Renal cortex interstitium (tissue), 15 donors: ENCODE results near the gene OR5AS1. TPM values are rescaled to one million over a fixed set of nuclear protein-coding genes. Genes with fewer than 3 reads are reported as not detected.
"Not testable (repeated sequence)": the region's sequence is repeated elsewhere in the genome, so short reads cannot be mapped to it uniquely, and the experiment has no call there.

Experiments used
- DNase-seq, 11 donors: peaks; one replicate each; pipeline ENCODE4 v3.0.0-alpha.2; 2013; ENCODE audit warnings: low read depth in 9 of 11, low spot score in 4 of 11; ENCODE audit errors: extremely low read depth in 1 of 11
- long read RNA-seq, 16 experiments: transcript quantifications; one replicate each; lab custom pipeline, GENCODE V29; 2026
- polyA plus RNA-seq, 3 donors: library from polyadenylated mRNA; unstranded; fragments of 120-200 nt; gene quantifications; one replicate each; pipeline ENCODE4 v1.2.1, GENCODE V29; 2013; ENCODE audit not compliant: insufficient read length in 3 of 3

Gene OR5AS1
- polyA plus RNA-seq: under 1 TPM; 0.03 to 0.08 (median 0.06) TPM
- long read RNA-seq, donor 1: 0 reads
- long read RNA-seq, donor 2: 0 reads
- long read RNA-seq, donor 3: 0 reads
- long read RNA-seq, donor 4: 0 reads
- long read RNA-seq, donor 5: 0 reads
- long read RNA-seq, donor 6: 0 reads
- long read RNA-seq, donor 7: 0 reads
- long read RNA-seq, donor 8: 0 reads
- long read RNA-seq, donor 9: 0 reads
- long read RNA-seq, donor 10, partial matches to known transcripts: 0 of 1 reads
- long read RNA-seq, donor 10, other reads (novel, unspliced or antisense): 0 of 1 reads
- long read RNA-seq, donor 11: 0 reads
- long read RNA-seq, donor 12: 0 reads
- long read RNA-seq, donor 13: 0 reads
- long read RNA-seq, donor 14: 0 reads
- long read RNA-seq, donor 15: 0 reads
- long read RNA-seq, donor 16: 0 reads

DNA sequence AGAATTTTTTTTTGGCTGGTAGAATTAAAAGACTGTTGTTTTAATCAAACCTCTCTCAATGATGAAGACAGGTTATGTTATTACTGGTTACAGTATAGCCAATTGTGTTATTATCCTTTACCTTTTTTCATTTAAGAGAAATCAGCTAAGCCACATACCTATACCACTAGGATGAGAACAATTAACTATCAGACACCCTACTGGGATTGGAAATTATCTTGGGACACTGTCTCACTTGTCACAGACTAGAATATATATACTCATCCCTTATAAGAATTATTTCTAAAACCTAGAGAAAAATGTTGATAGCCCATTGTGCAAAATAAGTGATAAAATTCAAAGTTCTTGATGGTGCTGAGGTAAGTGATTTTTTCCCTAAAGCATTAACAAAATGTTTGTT, at the start of gene OR5AS1:
Gene OR5AS1 (plus strand): TSS at position 301 of the 400 bp plus-strand sequence. CDS start 2,765 bp downstream, outside the sequence.
- no peak for DNase-seq

DNA sequence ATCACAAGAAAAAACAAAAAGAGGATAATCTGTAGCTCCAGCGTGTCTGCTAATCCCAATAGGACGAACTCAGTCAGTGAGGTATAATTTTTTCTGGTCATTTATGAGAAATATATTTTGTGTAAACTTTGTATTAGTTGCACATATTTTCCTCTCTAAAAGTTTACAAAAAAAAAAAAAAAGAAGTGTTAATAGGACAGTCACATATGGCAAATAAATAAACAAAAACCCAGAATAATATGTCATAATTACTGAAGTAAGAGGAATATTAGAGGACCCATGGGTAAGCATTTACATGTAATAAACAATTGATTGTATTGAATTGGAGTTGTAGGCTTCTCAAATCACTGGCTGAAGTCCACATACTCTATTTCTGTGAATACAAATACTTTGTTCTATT, 32.9 kb upstream of the OR5AS1 start, which contains the start of gene OR5F1:
Gene OR5F1 (minus strand): TSS at position 101 of the 400 bp plus-strand sequence. CDS start 0 bp downstream, at position 101.
- DNase-seq: no peak

DNA sequence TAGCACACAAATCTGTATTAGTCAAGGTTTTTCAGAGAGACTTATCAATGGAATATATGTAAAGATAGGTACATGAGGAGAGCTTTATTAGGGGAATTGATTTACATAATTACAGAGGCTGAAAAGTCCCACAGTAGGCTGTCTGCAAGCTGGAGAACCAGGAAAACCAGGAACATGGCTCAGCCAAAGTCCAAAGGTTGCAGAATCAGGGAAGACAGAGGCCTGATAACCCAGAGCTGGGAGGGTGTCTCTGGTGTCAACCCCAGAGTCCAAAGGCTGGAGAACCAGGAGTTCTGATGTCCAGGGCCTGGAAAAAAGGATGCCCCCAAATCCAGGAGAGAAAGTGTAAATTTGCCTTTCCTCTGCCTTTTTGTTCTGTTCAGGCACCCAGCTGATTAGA, 16.7 kb upstream of the OR5AS1 start:
- DNase-seq: no peak

DNA sequence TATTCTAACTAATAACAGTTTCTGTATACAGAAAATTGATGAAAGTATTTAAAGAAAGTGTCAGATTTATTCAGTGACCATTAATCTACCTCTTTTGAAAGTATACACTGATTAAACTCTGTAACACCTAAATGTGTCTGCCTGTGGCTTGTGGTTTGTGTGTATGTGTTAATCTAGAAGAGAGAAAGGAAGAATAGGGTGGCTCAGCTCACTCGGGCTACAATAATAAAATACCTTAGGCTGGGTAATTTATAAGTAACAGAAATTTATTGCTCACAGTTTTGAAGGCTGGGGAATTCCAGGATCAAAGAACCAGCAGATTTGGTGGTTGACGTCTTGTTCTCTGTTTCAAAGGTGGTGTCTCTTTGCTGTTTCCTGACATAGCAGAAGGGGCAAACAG, 13.6 kb upstream of the OR5AS1 start:
- no peak for DNase-seq

DNA sequence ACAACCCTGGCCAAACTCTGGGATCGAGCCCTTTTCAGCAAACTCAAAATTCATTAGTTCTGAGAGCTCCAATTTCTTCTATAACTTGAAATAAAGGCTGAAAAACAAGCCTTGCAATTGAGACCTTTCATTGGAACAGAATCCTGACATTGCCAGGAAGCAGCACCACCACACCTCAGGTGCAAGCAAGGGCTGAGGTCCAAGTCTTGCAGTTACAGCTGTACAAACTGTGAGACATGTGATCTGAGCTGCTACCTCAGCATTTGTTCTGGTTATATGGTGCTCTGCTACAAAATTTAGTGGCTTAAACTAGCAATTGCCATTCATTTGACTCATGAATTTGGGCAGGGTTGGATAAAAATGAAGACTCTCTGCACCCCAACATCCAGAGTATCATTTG, 18.1 kb downstream of the OR5AS1 start:
- no peak for DNase-seq

DNA sequence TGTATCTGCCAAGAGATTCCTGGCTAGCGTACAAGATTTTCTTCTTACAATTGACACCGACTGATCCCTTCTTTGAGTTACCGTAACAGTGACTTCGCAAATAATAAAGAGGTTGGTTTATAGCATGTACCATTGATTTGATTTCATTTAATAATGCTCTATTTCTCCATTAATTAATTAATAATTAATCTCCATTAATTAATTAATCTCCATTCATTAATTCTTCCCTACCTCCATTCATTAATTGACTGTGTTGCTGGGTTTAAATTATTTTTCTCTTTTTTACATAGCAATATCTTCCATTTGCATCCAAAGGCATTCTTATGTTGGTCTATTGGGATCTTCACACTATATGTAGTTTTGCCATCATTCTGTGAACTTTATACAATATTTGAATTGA, 21.0 kb downstream of the OR5AS1 start:
- no peak for DNase-seq

DNA sequence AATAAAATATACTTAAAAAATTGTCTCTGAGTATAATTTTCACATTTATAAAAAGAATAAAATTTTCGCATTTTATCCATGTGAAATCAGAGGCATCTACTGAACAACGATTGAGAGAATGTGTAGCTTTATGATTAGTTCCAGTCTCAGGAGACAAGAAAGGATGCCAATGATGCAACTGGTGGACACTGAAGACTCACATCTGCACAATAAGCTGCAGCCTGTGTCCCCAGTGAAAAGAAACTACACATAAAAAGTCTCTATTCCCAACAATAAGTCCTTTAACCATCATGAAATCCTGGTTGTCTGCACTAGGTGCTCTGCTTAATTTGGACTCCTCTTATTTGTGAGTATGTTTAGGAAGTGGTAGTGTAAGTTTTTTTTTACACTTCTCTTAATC, 22.0 kb downstream of the OR5AS1 start:
- no peak for DNase-seq

DNA sequence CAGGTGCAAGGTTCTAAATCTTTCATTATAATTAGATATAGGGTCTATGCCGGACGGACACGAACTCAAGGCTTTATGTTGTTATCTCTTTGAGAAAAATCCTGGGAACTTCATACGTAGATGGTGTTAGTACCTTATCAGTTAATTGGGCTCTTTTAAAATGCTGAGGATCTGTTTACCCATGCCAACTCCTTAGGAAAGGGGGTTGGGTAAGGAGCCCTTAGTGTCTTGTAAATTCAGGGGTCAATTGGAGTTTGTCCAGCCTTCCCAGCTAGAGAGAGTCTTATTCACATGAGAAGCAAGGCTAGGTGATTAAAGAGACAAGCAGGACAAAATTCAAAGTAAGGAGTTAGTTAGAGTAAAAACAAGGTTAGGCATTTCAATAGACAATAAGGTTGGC, 28.9 kb downstream of the OR5AS1 start:
- DNase-seq: not testable (repeated sequence)

DNA sequence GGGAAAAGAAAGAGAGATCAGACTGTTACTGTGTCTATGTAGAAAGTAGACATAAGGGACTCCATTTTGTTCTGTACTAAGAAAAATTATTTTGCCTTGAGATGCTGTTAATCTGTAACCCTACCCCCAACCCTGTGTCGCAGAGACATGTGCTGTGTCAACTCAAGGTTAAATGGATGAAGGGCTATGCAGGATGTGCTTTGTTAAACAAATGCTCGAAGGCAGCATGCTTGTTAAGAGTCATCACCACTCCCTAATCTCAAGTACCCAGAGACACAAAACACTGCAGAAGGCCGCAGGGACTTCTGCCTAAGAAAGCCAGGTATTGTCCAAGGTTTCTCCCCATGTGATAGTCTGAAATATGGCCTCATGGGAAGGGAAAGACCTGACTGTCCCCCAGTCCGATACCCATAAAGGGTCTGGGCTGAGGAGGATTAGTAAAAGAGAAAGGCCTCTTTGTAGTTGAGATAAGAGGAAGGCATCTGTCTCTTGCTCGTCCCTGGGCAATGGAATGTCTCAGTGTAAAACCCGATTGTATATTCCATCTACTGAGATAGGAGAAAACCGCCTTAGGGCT, 30.3 kb downstream of the OR5AS1 start:
- DNase-seq: not testable (repeated sequence)

DNA sequence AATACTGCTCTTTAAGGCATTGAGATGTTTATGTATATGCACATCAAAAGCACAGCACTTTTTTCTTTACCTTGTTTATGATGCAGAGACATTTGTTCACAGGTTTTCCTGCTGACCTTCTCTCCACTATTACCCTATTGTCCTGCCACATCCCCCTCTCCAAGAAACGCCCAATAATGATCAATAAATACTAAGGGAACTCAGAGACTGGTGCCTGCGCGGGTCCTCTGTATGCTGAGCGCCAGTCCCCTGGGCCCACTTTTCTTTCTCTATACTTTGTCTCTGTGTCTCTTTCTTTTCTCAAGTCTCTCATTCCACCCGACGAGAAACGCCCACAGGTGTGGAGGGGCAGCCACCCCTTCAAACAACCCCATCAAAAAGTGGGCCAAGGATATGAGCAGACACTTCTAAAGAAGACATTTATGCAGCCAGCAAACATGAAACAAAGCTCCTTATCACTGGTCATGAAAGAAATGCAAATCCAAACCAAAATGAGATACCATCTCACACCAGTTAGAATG, 30.9 kb downstream of the OR5AS1 start:
- DNase-seq: not testable (repeated sequence)

DNA sequence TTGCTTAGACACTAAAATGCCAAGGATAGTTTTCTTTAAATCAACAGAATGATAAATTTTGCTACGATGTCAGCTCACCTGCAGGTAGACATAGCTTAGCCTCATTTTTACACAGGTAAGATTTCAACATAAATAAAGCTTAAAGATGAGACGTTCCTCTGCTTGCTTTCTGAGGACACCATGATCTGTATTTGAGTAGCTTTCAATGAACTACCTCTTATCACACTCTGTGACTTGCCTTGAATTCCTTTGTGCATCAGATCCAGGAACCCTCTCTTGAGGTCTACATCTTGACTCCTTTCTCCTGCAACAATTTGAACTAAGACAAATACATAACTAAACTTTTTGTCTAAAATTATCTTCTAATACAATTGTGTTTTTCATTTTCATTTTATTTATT, 39.5 kb downstream of the OR5AS1 start:
- no peak for DNase-seq

Other genes starting within 250 kb of the OR5AS1 start
- gene OR5D14, start 232.1 kb upstream of the OR5AS1 start, polyA plus RNA-seq: not detected
- not detected for gene OR5L1, start 216.3 kb upstream of the OR5AS1 start, polyA plus RNA-seq
- not detected for gene OR5D18, start 208.0 kb upstream of the OR5AS1 start, polyA plus RNA-seq
- not detected for gene OR5L2, start 200.4 kb upstream of the OR5AS1 start, polyA plus RNA-seq
- not detected for gene OR5D16, start 188.9 kb upstream of the OR5AS1 start, polyA plus RNA-seq
- not detected for gene TRIM51, start 144.4 kb upstream of the OR5AS1 start, polyA plus RNA-seq
- gene OR5W2, start 113.1 kb upstream of the OR5AS1 start, polyA plus RNA-seq: not detected
- not detected for gene OR5I1, start 91.3 kb upstream of the OR5AS1 start, polyA plus RNA-seq
- gene OR10AG1, start 57.7 kb upstream of the OR5AS1 start, polyA plus RNA-seq: not detected
- gene OR5F1, start 33.0 kb upstream of the OR5AS1 start, polyA plus RNA-seq: not detected
- gene OR8I2, start 65.7 kb downstream of the OR5AS1 start, polyA plus RNA-seq: not detected
- gene OR8H2, start 76.0 kb downstream of the OR5AS1 start, polyA plus RNA-seq: under 1 TPM in 1 of 3 donors, not detected in 2; 0.05 TPM
- not detected for gene OR8H3, start 94.7 kb downstream of the OR5AS1 start, polyA plus RNA-seq
- gene OR8J3, start 112.5 kb downstream of the OR5AS1 start, polyA plus RNA-seq: not detected
- not detected for gene OR8K5, start 132.7 kb downstream of the OR5AS1 start, polyA plus RNA-seq
- gene OR5J2, start 149.0 kb downstream of the OR5AS1 start, polyA plus RNA-seq: not detected
- gene OR5T2, start 206.6 kb downstream of the OR5AS1 start, polyA plus RNA-seq: not detected
- gene OR5T3, start 224.6 kb downstream of the OR5AS1 start, polyA plus RNA-seq: not detected
- gene OR5T1, start 246.5 kb downstream of the OR5AS1 start, polyA plus RNA-seq: not detected